Measurements from ENCODE around the gene SLC25A1. TPM values are rescaled to one million over a fixed set of nuclear protein-coding genes. Genes with fewer than 3 reads are reported as not detected.

SLC25A1 gene
- total RNA-seq, 2 donors from 2014 or later, result 111 to 119 TPM

DNA sequence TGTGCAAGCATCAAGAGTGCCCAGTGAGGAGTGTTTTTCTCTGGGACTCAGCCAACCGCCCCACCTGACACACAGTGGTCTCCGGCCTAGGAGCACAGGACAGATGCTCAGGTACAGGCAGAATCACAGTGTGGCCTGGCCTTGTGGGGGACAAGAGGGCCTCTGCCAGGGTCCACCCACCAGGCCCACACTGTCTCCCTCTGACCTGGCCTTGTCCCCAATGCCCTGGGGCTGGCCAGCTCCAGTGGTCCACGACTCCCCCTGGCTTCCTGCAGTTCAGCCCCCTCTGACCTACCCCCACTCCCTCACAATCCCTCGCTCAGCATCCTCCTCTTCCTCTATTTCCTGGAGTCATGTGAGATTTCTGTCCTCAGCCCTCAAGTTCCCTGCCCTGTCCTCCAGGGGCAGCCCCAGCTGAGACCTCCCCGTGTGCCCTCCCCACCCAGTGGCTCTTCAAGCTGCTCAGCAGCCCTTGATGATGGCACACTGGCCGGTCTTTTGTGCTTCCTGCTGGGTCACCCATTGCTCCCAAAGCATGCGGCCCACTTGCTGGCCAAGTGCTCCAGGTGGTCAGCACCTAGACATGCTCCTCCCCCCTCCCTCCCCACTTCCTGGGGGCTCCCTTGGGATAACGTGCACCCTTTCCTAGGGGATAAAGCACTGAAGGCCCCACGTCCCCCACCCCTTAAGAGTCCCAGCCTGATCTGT, 45.7 kb downstream of the SLC25A1 start:
- no peaks in the 10 kb centered on the region for H3K27me3 ChIP-seq (ENCODE audit: control insufficient read depth, insufficient read depth, low read length, poor library complexity, severe bottlenecking)
- H3K36me3 ChIP-seq (ENCODE audit: control insufficient read depth, insufficient read depth, low read length), result peaks cover 30% of the 10 kb centered on the region
- Mint-ChIP-seq H3K27ac (no peak overlapping the region), H3K36me3 (ENCODE audit: low read depth) (peaks cover 42% of the 10 kb centered on the region), H3K9me3 (no peaks in the 10 kb centered on the region), H3K4me3 (no peak overlapping the region), H3K27me3 (ENCODE audit: insufficient read depth) (no peaks in the 10 kb centered on the region), H3K4me1 (no peaks in the 10 kb centered on the region)
- TF ChIP-seq, protein P1, sequence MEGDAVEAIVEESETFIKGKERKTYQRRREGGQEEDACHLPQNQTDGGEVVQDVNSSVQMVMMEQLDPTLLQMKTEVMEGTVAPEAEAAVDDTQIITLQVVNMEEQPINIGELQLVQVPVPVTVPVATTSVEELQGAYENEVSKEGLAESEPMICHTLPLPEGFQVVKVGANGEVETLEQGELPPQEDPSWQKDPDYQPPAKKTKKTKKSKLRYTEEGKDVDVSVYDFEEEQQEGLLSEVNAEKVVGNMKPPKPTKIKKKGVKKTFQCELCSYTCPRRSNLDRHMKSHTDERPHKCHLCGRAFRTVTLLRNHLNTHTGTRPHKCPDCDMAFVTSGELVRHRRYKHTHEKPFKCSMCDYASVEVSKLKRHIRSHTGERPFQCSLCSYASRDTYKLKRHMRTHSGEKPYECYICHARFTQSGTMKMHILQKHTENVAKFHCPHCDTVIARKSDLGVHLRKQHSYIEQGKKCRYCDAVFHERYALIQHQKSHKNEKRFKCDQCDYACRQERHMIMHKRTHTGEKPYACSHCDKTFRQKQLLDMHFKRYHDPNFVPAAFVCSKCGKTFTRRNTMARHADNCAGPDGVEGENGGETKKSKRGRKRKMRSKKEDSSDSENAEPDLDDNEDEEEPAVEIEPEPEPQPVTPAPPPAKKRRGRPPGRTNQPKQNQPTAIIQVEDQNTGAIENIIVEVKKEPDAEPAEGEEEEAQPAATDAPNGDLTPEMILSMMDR (conservative IDR thresholded peaks at IDR 0.05), result no peak
- no peaks in the 10 kb centered on the region for H3K9me3 ChIP-seq (ENCODE audit: control insufficient read depth, low read length)
- no peak for DNase-seq
- no peak overlapping the region for H3K4me3 ChIP-seq (ENCODE audit: low read length)
- H3K9ac ChIP-seq (ENCODE audit: extremely low read depth, low read length, poor library complexity, severe bottlenecking), result no peak overlapping the region
- WGBS, 2 experiments (ENCODE audit: insufficient coverage in 1 of 2, insufficient read length in 1 of 2), result 93 to 100% methylated on average over 3 to 9 of the region's 9 CpGs
- H3K4me1 ChIP-seq (ENCODE audit: control insufficient read depth, insufficient read depth, low read length), result no peaks in the 10 kb centered on the region
- no peak overlapping the region for H3K27ac ChIP-seq (ENCODE audit: low read depth, low read length)

DNA sequence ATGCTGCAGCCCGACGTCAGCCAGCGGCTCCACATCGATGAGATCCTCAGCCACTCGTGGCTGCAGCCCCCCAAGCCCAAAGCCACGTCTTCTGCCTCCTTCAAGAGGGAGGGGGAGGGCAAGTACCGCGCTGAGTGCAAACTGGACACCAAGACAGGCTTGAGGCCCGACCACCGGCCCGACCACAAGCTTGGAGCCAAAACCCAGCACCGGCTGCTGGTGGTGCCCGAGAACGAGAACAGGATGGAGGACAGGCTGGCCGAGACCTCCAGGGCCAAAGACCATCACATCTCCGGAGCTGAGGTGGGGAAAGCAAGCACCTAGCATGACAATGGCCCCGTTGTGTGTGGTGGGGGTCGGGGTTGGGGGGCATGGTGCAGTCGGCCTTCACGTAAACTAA, 46.4 kb downstream of the SLC25A1 start:
- no peak overlapping the region for H3K9ac ChIP-seq (ENCODE audit: extremely low read depth, low read length, poor library complexity, severe bottlenecking)
- H3K36me3 ChIP-seq (ENCODE audit: control insufficient read depth, insufficient read depth, low read length), result peaks cover 24% of the 10 kb centered on the region
- H3K4me1 ChIP-seq (ENCODE audit: control insufficient read depth, insufficient read depth, low read length), result no peaks in the 10 kb centered on the region
- no peaks in the 10 kb centered on the region for H3K9me3 ChIP-seq (ENCODE audit: control insufficient read depth, low read length)
- H3K9me3 Mint-ChIP-seq, result no peaks in the 10 kb centered on the region
- TF ChIP-seq, protein P1 (conservative IDR thresholded peaks at IDR 0.05), result no peak
- H3K4me3 ChIP-seq (ENCODE audit: low read length), result no peak overlapping the region
- H3K36me3 Mint-ChIP-seq (ENCODE audit: low read depth), result peaks cover 35% of the 10 kb centered on the region
- no peak overlapping the region for H3K27ac ChIP-seq (ENCODE audit: low read depth, low read length)
- H3K27me3 ChIP-seq (ENCODE audit: control insufficient read depth, insufficient read depth, low read length, poor library complexity, severe bottlenecking), result no peaks in the 10 kb centered on the region
- no peak overlapping the region for H3K4me3 Mint-ChIP-seq
- DNase-seq, result no peak
- H3K27ac Mint-ChIP-seq, result no peak overlapping the region
- H3K27me3 Mint-ChIP-seq (ENCODE audit: insufficient read depth), result no peaks in the 10 kb centered on the region
- 91 to 94% methylated on average over 17 to 20 of the region's 20 CpGs for WGBS, 2 experiments (ENCODE audit: insufficient coverage in 1 of 2, insufficient read length in 1 of 2)
- H3K4me1 Mint-ChIP-seq, result no peaks in the 10 kb centered on the region

DNA sequence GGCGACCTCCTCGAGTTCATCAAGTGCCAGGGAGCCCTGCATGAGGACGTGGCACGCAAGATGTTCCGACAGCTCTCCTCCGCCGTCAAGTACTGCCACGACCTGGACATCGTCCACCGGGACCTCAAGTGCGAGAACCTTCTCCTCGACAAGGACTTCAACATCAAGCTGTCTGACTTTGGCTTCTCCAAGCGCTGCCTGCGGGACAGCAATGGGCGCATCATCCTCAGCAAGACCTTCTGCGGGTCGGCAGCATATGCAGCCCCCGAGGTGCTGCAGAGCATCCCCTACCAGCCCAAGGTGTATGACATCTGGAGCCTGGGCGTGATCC, 46.9 kb downstream of the SLC25A1 start:
- Histone ChIP-seq H3K36me3 (ENCODE audit: control insufficient read depth, insufficient read depth, low read length) (peaks cover 19% of the 10 kb centered on the region), H3K9ac (ENCODE audit: extremely low read depth, low read length, poor library complexity, severe bottlenecking) (no peak overlapping the region), H3K4me1 (ENCODE audit: control insufficient read depth, insufficient read depth, low read length) (no peaks in the 10 kb centered on the region), H3K4me3 (ENCODE audit: low read length) (no peak overlapping the region), H3K27me3 (ENCODE audit: control insufficient read depth, insufficient read depth, low read length, poor library complexity, severe bottlenecking) (no peaks in the 10 kb centered on the region), H3K9me3 (ENCODE audit: control insufficient read depth, low read length) (no peaks in the 10 kb centered on the region), H3K27ac (ENCODE audit: low read depth, low read length) (no peak overlapping the region)
- peaks cover 30% of the 10 kb centered on the region for H3K36me3 Mint-ChIP-seq (ENCODE audit: low read depth)
- no peaks in the 10 kb centered on the region for H3K27me3 Mint-ChIP-seq (ENCODE audit: insufficient read depth)
- H3K4me3 Mint-ChIP-seq, result no peak overlapping the region
- 95 to 96% methylated on average over 19 of the region's 19 CpGs for WGBS, 2 experiments (ENCODE audit: insufficient coverage in 1 of 2, insufficient read length in 1 of 2)
- no peak overlapping the region for H3K27ac Mint-ChIP-seq
- H3K4me1 Mint-ChIP-seq, result no peaks in the 10 kb centered on the region
- TF ChIP-seq, protein P1 (conservative IDR thresholded peaks at IDR 0.05), result no peak
- DNase-seq, result no peak
- H3K9me3 Mint-ChIP-seq, result no peaks in the 10 kb centered on the region
